Measurements from ENCODE around the gene SCAP.

The SCAP gene

GRCh38 chr3:47430606-47431005, 45.1 kb downstream of the SCAP start:
- DNase-seq = no peak

GRCh38 chr3:47429476-47430270, 46.1 kb downstream of the SCAP start:
- no peak for DNase-seq

GRCh38 chr3:47428662-47429061, 47.1 kb downstream of the SCAP start:
- no peak for DNase-seq

- no peak for DNase-seq
Observed at GRCh38 chr3:47427866-47428265, 47.9 kb downstream of the SCAP start.

GRCh38 chr3:47425959-47426358, 49.8 kb downstream of the SCAP start:
- DNase-seq = no peak

DNA sequence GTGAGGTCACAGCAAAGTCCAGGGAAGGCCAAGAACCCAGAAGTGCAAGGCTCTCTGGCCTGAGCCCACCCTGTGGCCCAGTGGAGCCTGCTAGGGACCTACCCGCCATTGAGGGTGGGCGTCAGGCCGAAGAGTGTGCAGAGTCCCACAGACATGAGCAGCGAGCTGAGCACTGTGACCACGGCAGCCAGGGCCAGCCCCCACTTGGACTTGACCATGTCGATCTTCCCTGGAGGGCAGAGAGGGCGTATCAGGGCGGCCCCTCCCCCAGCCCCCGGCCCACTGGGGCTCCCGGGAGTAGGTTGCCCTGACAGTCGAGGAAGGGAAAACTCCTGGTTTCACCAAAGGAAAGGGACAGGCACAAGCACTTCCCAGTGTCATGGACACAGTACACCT, 50.4 kb downstream of the SCAP start:
- DNase-seq = no peak

DNA sequence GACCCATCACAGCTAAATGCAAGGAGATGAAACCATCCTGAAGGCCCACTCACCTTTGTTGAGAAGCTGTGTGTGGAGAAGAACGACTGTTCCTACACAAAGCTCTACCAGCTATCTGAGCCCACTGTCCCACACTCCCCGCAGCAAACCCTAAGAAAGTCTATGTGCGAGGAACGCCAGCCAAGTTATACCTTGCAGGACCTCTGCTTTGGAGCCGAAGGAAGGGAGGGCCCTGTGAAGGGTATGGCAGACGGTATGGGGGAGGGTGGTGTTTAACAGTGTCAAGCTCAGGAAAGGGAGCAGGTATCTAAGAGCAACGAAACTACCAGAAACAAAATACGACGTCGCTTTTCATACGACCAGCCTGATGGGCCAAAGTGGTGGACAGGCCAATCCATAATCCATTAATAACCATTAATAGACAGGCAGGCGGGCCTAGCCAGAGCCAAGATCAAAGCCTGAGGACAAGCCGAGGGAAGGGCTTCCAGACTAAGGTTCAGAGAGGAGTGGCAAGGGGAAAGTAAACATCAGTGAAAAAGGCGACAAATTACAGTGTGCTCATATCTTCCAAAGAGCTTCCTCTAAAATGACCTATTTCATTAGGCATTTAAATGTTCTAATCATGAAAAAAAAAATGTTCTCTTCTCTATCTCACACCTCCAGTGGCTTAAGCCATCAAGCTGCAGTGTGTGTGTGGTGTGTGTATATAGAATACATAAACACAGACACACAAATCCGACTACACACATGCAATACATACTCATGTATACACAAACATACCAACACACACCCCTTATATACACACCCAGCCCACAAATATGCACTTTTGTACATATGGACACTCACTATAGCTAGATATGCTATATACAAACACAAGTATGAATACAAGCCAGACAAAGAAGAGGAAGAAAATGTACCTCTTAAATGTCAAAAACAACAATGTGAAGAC, 51.0 kb downstream of the SCAP start:
- DNase-seq = no peak

DNA sequence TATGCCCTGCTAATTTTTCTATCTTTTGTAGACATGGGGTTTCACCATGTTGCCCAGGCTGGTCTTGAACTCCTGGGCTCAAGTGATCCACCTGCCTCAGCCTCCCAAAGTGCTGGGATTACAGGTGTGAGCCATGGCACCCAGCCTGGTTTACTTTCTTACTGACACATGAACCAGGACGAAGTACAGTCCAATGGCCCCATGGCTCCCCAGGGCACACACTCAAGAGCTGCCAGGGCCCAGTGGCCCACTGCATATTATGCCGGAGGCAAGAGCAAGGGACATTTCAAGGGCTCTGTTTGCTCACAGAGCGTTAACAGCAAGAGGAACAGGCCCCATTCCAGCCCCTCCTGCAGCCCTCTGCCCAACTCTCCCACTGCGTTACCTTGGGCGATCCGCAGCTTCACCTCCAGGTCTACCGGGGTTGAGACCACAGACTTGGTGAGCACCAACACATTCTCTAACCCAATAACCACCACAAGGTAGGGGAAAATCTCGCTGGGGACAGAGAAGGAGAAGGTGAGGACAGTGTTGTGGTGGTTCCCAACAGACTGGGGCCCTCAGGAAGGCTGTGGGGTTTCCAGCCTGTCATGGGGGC, 52.1 kb downstream of the SCAP start:
- no peak for DNase-seq

DNA sequence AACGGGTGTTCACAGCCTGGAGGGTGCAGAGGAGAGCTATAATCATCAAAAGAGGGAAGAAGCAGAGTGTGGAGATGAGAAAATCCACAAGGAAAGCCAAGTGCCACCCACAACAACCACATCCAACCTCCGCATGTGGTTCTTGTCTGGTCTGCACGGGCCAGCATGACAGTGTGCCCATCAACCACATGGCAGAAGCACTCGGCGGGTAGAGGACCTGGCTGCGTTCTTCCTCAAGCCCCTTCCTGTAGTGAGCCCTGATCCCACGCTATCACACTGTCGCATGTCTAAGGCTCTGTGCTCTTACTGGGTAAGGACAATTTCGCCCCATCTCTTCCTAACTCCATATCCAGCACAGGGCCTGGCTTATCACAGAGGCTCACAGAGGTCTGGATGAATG, 53.0 kb downstream of the SCAP start:
- no peak for DNase-seq

DNA sequence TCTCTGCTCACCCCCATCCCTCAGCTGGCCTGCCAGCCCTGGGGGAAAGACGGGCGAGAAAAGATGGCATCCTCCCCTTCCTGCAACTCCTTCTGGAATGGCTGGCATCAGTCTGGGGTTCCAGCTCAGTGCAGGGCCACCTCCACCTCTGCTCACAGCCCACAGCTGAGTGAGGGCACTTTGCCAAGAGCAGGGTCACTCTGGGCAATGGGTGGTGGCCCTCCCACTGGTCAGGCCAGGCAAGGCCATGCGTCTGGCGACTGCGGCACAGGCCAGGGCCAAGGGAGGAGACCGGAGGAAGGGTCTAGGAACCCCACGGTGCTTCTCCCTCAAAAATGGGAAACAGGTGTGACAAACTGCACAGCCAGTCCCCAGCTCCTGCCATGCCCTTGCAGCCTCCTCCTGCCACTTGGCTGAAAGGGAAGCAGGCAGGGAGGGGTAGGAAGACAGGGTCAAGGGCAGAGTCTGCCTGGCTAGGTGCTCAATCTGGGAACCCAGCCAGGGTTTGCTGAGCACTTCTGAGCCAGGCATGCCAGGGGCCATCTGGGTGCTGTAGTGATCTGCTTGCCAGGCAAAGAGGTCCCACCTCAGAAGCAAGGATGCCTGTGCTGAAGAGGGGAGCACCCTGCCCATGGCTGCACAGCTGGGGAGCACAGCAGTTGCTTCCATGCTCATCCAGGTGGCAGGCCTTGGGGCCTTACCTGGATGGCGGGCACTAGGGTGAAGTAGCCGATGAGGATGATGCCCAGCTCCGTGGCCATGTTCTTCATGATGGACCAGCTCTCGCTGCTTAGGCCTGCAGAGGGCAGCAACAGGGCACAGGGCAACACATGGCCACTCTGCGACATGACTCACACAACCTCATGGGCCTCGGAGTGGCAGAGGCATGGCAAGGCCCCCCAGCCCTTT, 53.7 kb downstream of the SCAP start:
- no peak for DNase-seq

DNA sequence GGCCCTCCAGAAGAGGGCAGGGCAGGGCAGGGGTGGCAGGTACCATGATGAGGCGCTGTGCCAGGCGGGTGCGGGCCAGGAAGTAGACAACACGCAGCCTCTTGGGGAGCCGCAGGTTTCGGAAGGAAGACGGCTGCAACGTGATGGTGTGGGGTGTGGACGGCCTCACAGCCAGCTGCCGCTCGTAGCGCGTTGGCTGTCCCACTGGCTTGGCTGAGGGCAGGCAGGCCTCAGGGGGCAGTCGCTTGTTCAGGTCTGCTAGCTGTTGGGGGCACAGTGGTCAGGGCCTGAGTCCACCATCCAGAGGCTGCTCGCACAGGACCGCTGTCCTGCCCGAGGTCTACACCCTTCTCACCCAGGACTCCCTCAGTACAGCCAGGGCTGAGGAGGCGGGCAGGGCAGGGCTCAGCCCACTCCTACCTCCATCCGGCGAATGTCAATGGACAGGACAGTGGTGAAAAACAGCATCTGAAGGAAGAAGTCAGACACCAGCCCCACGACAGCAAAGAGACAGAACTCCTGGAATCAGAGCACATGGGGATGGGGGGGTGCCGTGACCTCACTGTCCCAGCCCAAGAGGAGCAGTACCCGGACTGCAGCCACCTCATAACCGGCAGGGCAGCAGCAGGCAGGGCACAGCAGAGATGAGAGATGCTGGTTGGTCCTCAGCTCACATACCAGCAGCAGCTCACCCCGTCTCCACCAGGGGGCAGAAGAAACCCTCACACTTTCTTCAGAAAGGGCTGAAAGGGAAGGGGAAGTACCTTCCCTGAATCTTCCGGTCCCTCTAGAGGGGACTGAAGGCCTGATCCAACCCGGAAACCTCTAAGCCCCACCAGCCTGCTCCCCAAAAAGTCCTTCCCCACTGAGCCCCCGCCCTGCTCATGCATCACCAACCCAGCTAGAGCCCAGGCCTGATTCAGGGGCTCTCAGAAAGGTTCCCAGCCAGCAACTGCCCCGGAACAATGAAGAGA, 54.9 kb downstream of the SCAP start:
- peak; percentile 65 to 89 (median 79) for DNase-seq

- DNase-seq = no peak
Observed at GRCh38 chr3:47420044-47420430, 55.7 kb downstream of the SCAP start.

DNA sequence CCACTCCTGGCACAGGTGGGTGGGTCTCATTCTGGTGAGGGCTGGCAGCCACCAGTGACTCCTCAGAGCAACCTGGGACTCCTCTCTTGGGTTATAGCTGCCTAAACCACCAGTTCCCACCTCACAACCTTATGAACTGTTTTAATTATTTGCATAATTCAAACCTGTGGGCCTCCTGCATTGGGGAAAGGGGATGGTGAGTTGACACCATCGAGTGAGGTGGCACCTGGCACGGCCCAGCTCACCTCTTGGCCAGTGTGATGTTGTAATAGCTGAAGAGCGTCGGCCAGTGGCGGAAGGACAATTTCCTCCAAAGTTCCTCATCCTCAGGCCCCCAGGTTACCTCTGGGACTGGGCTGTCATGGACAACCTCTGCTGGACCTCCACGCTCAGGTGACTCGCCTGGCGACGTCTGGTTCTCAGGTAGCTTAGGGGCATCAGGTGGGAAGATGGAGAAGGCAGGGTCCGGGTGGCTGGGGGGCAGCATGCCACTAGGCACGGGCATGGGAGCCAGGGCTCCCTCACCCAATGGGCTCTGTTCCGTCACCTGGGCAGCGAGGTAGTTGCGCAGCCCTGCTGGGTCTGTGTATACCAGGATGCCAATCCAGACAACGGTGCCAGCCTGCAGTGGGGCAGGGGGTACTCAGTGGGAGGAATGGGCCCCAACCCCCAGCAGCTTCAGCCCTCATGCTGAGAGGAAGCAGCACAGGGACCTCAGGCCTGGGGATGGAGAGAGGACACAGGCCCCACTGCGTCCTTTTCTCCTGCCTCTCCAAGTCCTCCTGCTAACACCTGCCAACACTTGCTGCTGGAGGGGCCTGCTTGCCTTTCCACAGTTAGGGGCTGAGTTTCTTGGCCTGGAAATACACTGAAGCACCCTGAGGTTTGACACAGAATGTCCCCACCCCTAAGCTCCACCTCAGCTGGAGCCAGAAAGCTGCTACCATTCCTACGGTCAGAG, 56.4 kb downstream of the SCAP start:
- no peak for DNase-seq

- no peak for DNase-seq
Observed at GRCh38 chr3:47418167-47419082, 57.3 kb downstream of the SCAP start.

DNA sequence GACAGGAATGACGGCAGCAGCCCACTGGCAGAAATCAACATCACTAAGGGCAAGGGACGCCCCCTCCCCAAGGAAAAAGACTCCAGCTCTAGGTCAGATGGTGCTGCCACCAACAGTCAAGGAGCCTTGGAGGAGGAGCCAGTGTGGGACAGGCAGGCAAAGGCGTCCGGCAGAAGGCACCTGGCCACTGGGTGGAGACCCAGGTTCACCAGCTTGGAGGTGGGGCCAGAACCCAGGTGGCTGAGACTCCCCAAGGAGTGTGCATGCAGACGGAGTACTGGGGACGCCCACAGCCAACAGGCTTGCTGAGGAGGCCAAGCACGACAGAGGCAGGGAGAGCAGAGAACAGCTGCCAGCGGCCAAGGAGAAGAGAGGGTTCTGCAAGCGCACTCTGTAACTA, 59.7 kb downstream of the SCAP start:
- no peak for DNase-seq

- DNase-seq = no peak
Observed at GRCh38 chr3:47414666-47415587, 60.8 kb downstream of the SCAP start.

- no peak for DNase-seq
Observed at GRCh38 chr3:47414161-47414564, 61.6 kb downstream of the SCAP start.

- DNase-seq = no peak
Observed at GRCh38 chr3:47413751-47414150, 62.0 kb downstream of the SCAP start.

All from T-helper 1 cell (primary cell).